ENCODE measurements around the gene DNTTIP2.
A peak's percentile ranks its signal among the peaks of the same experiment; 100 is the strongest.
"Not testable (repeated sequence)": the region's sequence is repeated elsewhere in the genome, so short reads cannot be mapped to it uniquely, and the experiment has no call there.

The DNTTIP2 gene

GRCh38 chr1:93878889-93879586 lies at the start of gene DNTTIP2:
TSS of gene DNTTIP2 (minus strand) at chr1:93879206. CDS start at chr1:93879148, 58 bp downstream.
- TF ChIP-seq, protein P1, sequence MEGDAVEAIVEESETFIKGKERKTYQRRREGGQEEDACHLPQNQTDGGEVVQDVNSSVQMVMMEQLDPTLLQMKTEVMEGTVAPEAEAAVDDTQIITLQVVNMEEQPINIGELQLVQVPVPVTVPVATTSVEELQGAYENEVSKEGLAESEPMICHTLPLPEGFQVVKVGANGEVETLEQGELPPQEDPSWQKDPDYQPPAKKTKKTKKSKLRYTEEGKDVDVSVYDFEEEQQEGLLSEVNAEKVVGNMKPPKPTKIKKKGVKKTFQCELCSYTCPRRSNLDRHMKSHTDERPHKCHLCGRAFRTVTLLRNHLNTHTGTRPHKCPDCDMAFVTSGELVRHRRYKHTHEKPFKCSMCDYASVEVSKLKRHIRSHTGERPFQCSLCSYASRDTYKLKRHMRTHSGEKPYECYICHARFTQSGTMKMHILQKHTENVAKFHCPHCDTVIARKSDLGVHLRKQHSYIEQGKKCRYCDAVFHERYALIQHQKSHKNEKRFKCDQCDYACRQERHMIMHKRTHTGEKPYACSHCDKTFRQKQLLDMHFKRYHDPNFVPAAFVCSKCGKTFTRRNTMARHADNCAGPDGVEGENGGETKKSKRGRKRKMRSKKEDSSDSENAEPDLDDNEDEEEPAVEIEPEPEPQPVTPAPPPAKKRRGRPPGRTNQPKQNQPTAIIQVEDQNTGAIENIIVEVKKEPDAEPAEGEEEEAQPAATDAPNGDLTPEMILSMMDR (conservative IDR thresholded peaks at IDR 0.05; ENCODE audit: low read depth), result no peak
- ChIA-PET CTCF (interaction anchor here (0.6 kb wide), 1 partner anchor 1194 kb away, joined by 3 read pairs; no protein-coding TSS in a partner anchor), POLR2A (ENCODE audit: low non-redundant PET) (interaction anchor here (0.6 kb wide), 3 partner anchors 539 to 629 kb away, joined by 3 to 5 read pairs (median 4); partner anchors contain the start of gene ABCD3)
- peak; percentile 90 for DNase-seq (ENCODE audit: low spot score)
- H3K27ac ChIP-seq, result peak within 1 kb of the TSS; percentile 83

DNA sequence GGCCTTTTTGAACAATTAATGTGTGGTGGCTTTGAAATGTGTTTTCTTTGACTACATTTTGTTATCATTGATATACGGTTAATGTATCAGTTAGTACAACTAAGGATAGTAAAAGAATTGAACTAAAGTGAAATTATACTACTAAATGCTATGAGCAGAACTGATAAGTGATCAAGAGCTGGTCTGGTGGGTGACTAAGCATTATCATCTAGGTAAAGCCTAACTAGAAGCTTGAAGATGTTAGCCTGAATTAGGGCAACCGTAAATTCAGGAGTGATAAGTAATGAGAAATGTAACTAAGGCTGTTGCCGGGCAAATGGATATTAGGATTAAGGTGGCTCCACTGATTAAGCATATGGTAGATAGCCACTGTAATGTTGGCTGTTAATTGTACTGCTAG lies 46.2 kb upstream of the DNTTIP2 start:
- TF ChIP-seq, protein P1 (conservative IDR thresholded peaks at IDR 0.05; ENCODE audit: low read depth), result no peak
- DNase-seq (ENCODE audit: low spot score), result no peak
- ChIA-PET POLR2A (ENCODE audit: low non-redundant PET) (no interaction called here), CTCF (no interaction called here)
- no peak overlapping the region for H3K27ac ChIP-seq

DNA sequence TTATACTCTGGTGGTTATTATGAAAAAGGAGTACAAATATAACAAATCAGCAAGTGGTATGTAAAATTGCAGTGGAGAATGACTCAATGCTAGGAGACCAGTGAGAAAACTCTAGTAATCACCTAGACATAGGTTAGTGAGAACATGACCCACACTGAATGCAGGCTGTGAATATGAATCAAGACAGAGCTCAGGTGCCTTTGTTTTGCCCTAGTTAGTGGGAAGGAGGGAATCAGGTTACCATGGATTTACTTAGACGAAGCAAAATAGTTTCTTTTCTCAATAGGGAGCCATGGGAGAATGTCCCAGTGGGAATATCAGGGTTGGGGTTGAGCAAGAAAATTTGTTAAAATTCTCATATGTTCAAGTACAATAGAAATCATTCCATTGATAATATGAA lies 40.8 kb upstream of the DNTTIP2 start:
- ChIA-PET CTCF (no interaction called here), POLR2A (ENCODE audit: low non-redundant PET) (no interaction called here)
- DNase-seq (ENCODE audit: low spot score), result no peak
- TF ChIP-seq, protein P1 (conservative IDR thresholded peaks at IDR 0.05; ENCODE audit: low read depth), result no peak
- no peak overlapping the region for H3K27ac ChIP-seq

- TF ChIP-seq, protein P1 (conservative IDR thresholded peaks at IDR 0.05; ENCODE audit: low read depth), result no peak
- POLR2A ChIA-PET (ENCODE audit: low non-redundant PET), result no interaction called here
- DNase-seq (ENCODE audit: low spot score), result no peak
- H3K27ac ChIP-seq, result no peak overlapping the region
- CTCF ChIA-PET, result no interaction called here
Measured at GRCh38 chr1:93917302-93917701, 38.3 kb upstream of the DNTTIP2 start.

- H3K27ac ChIP-seq; POLR2A ChIA-PET (ENCODE audit: low non-redundant PET); DNase-seq (ENCODE audit: low spot score): not testable (repeated sequence)
- CTCF ChIA-PET, result interaction anchor here (1.2 kb wide), 2 partner anchors 12 to 115 kb away, joined by 3 read pairs; no protein-coding TSS in a partner anchor
Measured at GRCh38 chr1:93910880-93911279, 31.9 kb upstream of the DNTTIP2 start.

DNA sequence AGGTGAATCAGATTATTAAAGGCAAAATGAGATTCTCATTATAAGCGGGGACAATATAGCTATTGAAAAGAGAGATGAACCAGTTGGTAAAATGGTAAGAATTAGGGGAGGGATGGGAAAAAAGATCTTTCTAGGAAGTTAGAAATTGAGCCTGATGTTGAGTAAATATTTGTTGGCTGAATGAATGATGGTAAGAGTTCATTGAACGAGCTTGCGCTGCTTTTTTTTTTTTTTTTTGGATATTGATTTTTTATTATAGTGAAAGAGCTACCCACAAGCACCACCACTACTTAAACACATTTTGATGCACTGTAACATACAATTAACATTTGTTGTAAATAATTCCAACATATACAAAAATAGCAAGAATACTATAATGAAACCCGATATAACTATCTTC lies 31.3 kb upstream of the DNTTIP2 start:
- H3K27ac ChIP-seq, result no peak overlapping the region
- ChIA-PET CTCF (interaction anchor here (0.6 to 1.6 kb wide), 7 partner anchors 9 to 425 kb away, joined by 3 to 5 read pairs (median 3); no protein-coding TSS in a partner anchor), POLR2A (ENCODE audit: low non-redundant PET) (no interaction called here)
- no peak for DNase-seq (ENCODE audit: low spot score)
- TF ChIP-seq, protein P1 (conservative IDR thresholded peaks at IDR 0.05; ENCODE audit: low read depth), result no peak
